ENCODE results near the gene CFAP74.

GRCh38 chr1:1973716-1974642 lies 29.6 kb downstream of the CFAP74 start:
- TF ChIP-seq CTCF (IDR thresholded peaks at IDR 0.05; ENCODE audit: poor library complexity, severe bottlenecking) (no peak), TAF1 (IDR thresholded peaks at IDR 0.05; ENCODE audit: low read depth) (no peak), EZH2 (IDR thresholded peaks at IDR 0.05; ENCODE audit: borderline replicate concordance, insufficient read depth, low read length, poor library complexity, severe bottlenecking) (no peak), POLR2AphosphoS5 (IDR thresholded peaks at IDR 0.05) (no peak), REST (IDR thresholded peaks at IDR 0.05; ENCODE audit: borderline replicate concordance) (no peak), SMC3 (conservative IDR thresholded peaks at IDR 0.05; ENCODE audit: poor library complexity) (no peak), EP300 (conservative IDR thresholded peaks at IDR 0.05; ENCODE audit: poor library complexity, severe bottlenecking) (no peak), RAD21 (conservative IDR thresholded peaks at IDR 0.05) (no peak), MXI1 (conservative IDR thresholded peaks at IDR 0.05; ENCODE audit: poor library complexity, severe bottlenecking) (no peak)

All from neural cell (in vitro differentiated cells).